WERI-Rb-1 (cell line): ENCODE measurements around the gene MYOM1.

ENCODE experiments used
- DNase-seq: peaks from one replicate; pipeline ENCODE4 v3.0.0-alpha.2; 2020
- H3K27ac ChIP-seq: fragments of 250-450 bp; sonication (Bioruptor Pico); 2 replicates; pipeline ENCODE4 v1.5.1; 2020; ENCODE audit warnings: mild to moderate bottlenecking, moderate library complexity
- H3K27me3 ChIP-seq: fragments of 250-450 bp; sonication (Bioruptor Pico); 2 replicates; pipeline ENCODE4 v1.5.1; 2021; ENCODE audit warnings: mild to moderate bottlenecking, low read depth, moderate library complexity; ENCODE audit not compliant: insufficient read depth, severe bottlenecking
- H3K36me3 ChIP-seq: fragments of 250-450 bp; sonication (Bioruptor Pico); 2 replicates; pipeline ENCODE4 v1.5.1; 2020; ENCODE audit warnings: mild to moderate bottlenecking, moderate library complexity
- H3K4me3 ChIP-seq: 2 replicates; pipeline ENCODE4 v1.5.1; 2011; ENCODE audit warnings: low read depth, mild to moderate bottlenecking, control low read depth, low read length
- H3K9me3 ChIP-seq: fragments of 250-450 bp; sonication (Bioruptor Pico); 2 replicates; pipeline ENCODE4 v1.5.1; 2021; ENCODE audit warnings: mild to moderate bottlenecking, moderate library complexity; ENCODE audit not compliant: severe bottlenecking
- CTCF ChIP-seq: IDR thresholded peaks from 2 replicates; pipeline ENCODE4 v1.5.1; 2011; ENCODE audit warnings: low read depth, mild to moderate bottlenecking, control low read depth, inconsistent platforms, low read length

The MYOM1 gene

GRCh38 chr18:3094338-3094684 lies 125.5 kb downstream of the MYOM1 start:
- Histone ChIP-seq H3K27ac (no peak overlapping the region), H3K27me3 (no peaks in the 10 kb centered on the region), H3K9me3 (no peaks in the 10 kb centered on the region), H3K36me3 (no peaks in the 10 kb centered on the region), H3K4me3 (no peak overlapping the region)
- DNase-seq: no peak
- no peak for TF ChIP-seq CTCF

DNA sequence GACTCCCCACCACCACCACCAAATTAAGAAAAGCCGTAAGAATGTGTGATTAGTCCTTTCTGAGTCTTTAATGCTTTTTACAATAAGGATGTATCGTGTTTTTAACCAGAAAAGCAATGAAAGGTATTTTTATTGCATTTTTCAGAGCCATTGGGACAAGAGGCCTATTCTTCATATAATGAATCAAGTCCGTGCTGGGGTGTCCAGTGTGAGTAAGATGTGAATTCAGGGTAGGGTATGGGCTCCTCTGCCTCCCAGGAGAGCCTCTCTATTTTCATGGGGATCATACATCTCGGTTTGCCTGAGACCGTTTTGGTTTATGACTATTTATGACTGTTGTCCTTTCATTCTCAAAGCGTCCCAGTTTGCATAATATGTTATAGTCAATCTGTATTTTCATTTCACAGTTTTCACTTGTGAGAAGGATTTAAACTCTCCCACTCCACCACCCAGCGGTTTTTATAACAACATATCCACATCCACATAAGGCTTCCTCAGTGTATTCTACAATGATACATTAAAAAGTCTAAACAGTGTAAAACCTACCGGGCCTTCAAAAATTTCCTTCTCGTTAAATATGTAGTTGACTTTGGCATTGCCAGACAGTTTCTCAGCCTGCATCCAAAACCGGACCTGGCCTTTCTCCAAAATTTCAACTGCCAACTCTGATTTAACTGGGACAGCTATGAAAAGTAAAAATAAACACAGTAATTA lies 126.0 kb downstream of the MYOM1 start:
- TF ChIP-seq CTCF: no peak
- no peak for DNase-seq

GRCh38 chr18:3092727-3093126 lies 127.0 kb downstream of the MYOM1 start:
- H3K4me3 ChIP-seq: no peak overlapping the region
- DNase-seq: no peak
- H3K27me3 ChIP-seq: no peaks in the 10 kb centered on the region
- H3K9me3 ChIP-seq: no peaks in the 10 kb centered on the region
- TF ChIP-seq CTCF: no peak
- H3K36me3 ChIP-seq: no peaks in the 10 kb centered on the region
- H3K27ac ChIP-seq: no peak overlapping the region

More for the DNA sequence above, 126.0 kb downstream of the MYOM1 start:
- no peaks in the 10 kb centered on the region for H3K27me3 ChIP-seq
- H3K36me3 ChIP-seq: no peaks in the 10 kb centered on the region
- no peak overlapping the region for H3K4me3 ChIP-seq
- H3K9me3 ChIP-seq: no peaks in the 10 kb centered on the region
- no peak overlapping the region for H3K27ac ChIP-seq

DNA sequence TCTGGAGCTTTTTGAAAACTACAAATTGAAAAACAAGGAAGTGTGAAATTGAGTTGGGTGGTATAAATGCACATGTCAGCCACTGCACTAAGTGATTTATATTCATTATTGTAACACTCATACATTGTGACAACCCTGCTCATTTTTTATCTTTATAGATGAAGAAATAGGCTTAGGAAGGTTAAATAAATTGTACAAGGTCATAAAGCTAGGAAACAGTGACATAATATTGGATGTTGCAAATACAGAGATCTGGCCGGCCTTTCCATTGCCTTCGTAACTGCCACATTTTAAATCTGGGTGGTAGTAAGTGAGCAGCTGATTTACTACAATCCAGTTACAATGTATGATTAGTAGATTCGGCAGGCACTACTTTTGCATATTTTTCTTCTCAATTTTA lies 130.2 kb downstream of the MYOM1 start:
- no peak overlapping the region for H3K27ac ChIP-seq
- no peaks in the 10 kb centered on the region for H3K9me3 ChIP-seq
- DNase-seq: no peak
- H3K4me3 ChIP-seq: no peak overlapping the region
- H3K27me3 ChIP-seq: no peaks in the 10 kb centered on the region
- TF ChIP-seq CTCF: no peak
- H3K36me3 ChIP-seq: no peaks in the 10 kb centered on the region

DNA sequence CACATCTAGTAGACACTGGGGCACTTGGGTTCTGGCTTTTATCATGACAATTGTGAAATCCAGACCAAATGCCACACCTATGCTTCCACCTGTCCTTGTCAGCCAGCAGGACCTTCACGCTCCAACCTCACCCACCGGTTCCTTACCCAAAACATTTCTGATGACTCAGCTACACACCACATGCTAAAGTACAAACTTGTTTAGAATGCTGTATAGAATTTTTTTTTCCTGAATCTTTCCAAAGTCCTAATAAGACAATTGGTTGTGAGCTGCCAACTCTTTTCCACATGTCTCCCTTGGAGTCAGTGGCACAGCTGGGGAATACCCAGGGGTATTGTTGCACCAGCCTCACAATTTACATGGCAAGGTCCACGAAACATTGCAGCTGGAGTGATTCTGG lies 131.3 kb downstream of the MYOM1 start:
- no peak overlapping the region for H3K27ac ChIP-seq
- no peaks in the 10 kb centered on the region for H3K9me3 ChIP-seq
- H3K4me3 ChIP-seq: no peak overlapping the region
- no peaks in the 10 kb centered on the region for H3K27me3 ChIP-seq
- no peak for TF ChIP-seq CTCF
- H3K36me3 ChIP-seq: no peaks in the 10 kb centered on the region
- DNase-seq: no peak

GRCh38 chr18:3086871-3087270 lies 132.9 kb downstream of the MYOM1 start:
- no peak for DNase-seq
- Histone ChIP-seq H3K36me3 (no peaks in the 10 kb centered on the region), H3K4me3 (no peak overlapping the region), H3K27ac (no peak overlapping the region), H3K27me3 (no peaks in the 10 kb centered on the region), H3K9me3 (no peaks in the 10 kb centered on the region)
- TF ChIP-seq CTCF: no peak
